ENCODE results near the gene ARHGAP1.

The ARHGAP1 gene

DNA sequence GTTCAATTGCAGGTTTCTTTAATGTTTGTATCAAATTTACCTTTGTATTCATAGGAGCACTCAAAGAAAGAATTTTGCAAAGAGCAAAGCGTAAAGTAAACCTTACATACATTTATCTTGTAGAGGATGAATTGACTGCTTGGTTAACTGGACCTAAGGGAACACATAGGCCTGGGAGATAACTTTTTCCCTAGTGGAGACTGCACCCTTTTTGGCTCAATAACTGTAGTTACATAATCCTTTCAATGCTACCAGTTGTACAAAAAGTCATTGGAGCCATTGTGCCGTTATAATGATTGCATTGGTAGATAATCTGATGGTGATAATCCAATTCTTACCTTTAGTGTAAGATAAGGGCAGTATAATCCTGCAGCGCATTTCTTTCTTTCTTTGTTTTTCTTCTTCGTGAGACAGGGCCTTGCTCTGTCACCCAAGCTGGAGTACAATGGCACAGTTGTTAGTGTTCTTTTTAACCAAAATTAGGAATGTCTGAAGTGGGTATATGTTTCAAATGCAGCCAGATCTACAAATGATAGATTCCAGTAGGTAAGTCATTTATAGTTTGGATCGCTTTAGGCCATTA, 64.8 kb downstream of the ARHGAP1 start:
- no peak for DNase-seq

DNA sequence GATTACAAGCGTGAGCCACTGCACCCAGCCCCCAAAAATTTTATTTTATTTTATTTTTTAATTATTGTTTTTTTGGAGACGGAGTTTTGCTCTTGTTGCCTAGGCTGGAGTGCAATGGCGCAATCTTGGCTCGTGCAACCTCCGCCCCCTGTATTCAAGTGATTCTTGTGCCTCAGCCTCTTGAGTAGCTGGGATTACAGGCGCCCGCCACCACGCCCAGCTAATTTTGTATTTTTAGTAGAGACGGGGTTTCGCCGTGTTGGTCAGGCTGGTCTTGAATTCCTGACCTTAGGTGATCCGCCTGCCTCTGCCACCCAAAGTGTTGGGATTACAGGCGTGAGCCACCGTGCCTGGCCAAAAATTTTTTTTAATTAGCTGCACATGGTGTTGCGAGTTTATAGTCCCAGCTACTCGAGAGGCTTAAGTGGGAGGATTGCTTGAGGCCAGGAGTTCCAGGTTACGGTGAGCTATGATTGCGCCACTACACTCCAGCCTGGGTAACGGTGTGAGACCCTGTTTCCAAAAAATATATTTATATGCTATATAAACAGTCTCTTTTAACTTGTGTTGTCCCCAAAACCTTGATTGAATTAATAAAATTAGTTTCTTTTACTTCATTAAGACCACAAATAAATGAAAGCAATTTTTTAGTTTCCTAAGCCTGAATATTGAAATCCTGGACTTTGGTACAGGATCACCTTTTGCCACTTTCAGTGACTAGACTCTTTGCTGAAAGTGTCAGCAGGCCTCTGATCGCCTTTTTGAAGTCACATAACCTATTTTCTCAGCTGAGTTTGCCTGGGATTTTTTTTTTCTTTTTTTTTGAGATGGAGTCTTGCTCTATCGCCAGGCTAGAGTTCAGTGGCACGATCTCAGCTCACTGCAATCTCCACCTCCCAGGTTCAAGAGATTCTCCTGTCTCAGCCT, 66.9 kb downstream of the ARHGAP1 start:
- no peak for DNase-seq

DNA sequence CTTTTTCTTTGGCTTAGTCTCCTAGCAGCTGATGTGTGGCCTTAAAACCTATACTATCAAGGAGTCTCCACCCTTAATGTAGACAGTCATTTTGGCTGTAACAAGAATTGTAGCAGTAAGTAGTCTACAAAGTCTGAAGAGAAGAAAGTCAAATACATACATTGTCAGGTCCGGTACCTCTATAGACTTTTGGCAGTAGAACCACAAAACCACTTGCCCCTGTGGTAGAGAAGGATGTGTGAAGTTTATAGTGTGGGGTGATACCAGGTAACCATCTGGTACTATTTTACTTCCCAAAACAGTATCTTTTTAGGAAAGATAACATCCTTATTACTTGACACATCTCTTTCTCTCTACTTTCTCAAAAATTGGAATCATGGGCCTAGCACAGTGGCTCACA, 67.9 kb downstream of the ARHGAP1 start:
- DNase-seq = no peak

DNA sequence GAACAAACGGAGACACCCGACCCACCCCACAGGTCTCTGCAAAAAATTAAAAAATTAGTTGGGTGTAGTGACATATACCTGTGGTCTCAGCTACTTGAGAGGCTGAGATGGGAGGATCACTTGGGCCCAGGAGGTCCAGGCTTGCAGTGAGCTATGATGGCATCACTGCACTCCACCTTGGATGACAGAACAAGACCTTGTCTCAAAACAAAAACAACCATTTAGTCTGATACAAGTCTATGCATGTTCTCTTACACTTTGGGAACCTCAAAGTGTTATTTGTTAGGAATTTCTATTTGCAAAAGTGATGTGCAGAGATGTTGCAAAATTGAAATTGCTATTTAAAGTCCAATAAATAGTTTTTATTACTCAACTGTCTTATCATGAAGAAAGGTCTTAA, 68.7 kb downstream of the ARHGAP1 start:
- DNase-seq = no peak

DNA sequence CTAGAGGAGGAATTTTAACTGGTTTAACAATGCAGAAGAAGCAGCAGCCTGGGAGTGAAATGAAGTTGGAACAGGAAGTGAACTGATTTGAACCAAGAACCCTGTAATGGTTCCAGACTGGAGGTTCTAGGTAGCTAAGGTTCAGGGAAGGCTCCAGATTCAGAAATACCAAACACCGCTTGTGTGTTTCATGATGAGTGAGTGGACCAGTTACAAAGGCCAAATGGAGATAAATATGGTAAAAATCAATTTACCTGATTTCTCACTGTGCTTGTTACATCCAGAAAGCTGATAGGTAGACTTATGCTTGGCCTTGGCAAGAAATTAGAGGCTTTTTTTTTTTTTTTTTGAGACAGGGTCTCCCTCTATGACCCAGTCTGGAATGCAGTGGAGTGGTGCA, 70.2 kb downstream of the ARHGAP1 start:
- no peak for DNase-seq

DNA sequence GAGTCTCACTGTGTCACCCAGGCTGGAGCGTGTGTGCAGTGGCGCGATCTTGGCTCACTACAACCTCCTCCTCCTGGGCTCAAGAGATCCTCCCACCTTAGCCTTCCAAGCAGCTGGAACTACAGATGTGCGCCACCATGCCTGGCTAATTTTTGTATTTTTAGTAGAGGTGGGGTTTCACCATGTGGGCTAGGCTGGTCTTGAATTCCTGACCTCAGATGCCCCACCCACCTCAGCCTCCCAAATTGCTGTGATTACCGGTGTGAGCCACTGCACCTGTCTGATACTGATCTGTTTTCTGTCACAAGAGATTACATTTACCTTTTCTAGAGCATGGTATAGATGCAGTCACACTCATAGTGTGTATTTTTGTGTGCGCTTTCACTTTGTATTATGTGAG, 71.5 kb downstream of the ARHGAP1 start:
- no peak for DNase-seq
